Measurements from ENCODE around the gene NFKB2. TPM values are rescaled to one million over a fixed set of nuclear protein-coding genes. Genes with fewer than 3 reads are reported as not detected.

NFKB2 gene
- total and polyA plus RNA-seq, 2 of the 4 experiments (the other 2 are of a cell fraction): 16.1 to 32.3 TPM

DNA sequence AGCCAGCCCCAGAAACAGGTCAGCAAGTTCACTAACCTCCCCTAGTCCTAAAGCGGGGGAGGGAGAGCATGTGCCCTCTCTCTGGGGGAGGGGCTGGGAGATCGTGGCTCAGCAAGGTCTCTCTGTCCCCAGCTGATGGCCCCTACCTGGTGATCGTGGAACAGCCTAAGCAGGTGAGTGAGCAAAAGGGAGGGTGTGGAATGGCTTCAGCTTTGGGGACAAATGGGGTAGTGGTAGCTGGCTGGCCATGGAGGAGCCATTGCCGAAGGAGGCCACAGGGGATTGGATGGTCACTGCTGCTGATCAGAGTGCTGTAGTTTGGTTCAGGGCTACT lies 779 bp downstream of the NFKB2 start:
- H3K27ac ChIP-seq (ENCODE audit: insufficient read depth, low read length): peak overlapping the region; percentile 51; the same call in 1 of the 2 replicates
- H3K18ac ChIP-seq (ENCODE audit: low read depth, low read length): no peak overlapping the region
- H4K8ac ChIP-seq (ENCODE audit: low read depth in 2 of 2, low read length in 2 of 2): peak overlapping the region in 1 of 2 experiments; percentile 67; a peak in 1 of 4 replicates
- no peak overlapping the region for H4K5ac ChIP-seq (ENCODE audit: low read depth, low read length)
- H3K4me2 ChIP-seq (ENCODE audit: low read depth, low read length): peak overlapping the region; percentile 95
- peak overlapping the region; percentile 91 for H2AK5ac ChIP-seq (ENCODE audit: low read depth, low read length)
- POLR2A ChIA-PET (ENCODE audit: unreplicated experiment): no interaction called here
- H3K79me1 ChIP-seq (ENCODE audit: low read depth in 1 of 2, low read length in 2 of 2): peaks cover 22 to 38% of the 10 kb centered on the region in 2 experiments
- intact Hi-C loops (cut with micrococcal nuclease) (loop anchor here (5.0 to 10.0 kb wide), 2 partner anchors 186 to 249 kb away; partner anchors contain the start of gene TRIM8), in situ Hi-C loops (cut with MboI; ENCODE audit: low sequenced_read_pairs) (no loop called here), dilution Hi-C loops (cut with HindIII; ENCODE audit: low sequenced_read_pairs, unreplicated experiment) (no loop called here)
- H3K9me1 ChIP-seq (ENCODE audit: insufficient read depth, low read length): peaks cover 10% of the 10 kb centered on the region
- TF ChIP-seq, protein P1, sequence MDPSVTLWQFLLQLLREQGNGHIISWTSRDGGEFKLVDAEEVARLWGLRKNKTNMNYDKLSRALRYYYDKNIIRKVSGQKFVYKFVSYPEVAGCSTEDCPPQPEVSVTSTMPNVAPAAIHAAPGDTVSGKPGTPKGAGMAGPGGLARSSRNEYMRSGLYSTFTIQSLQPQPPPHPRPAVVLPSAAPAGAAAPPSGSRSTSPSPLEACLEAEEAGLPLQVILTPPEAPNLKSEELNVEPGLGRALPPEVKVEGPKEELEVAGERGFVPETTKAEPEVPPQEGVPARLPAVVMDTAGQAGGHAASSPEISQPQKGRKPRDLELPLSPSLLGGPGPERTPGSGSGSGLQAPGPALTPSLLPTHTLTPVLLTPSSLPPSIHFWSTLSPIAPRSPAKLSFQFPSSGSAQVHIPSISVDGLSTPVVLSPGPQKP (IDR thresholded peaks at IDR 0.05; ENCODE audit: borderline replicate concordance, low read depth, low read length): no peak
- no peak for TF ChIP-seq FOS (IDR thresholded peaks at IDR 0.05; ENCODE audit: low read depth, low read length)
- TF ChIP-seq MXI1 (IDR thresholded peaks at IDR 0.05; ENCODE audit: borderline replicate concordance, low read depth, low read length): no peak
- TF ChIP-seq RCOR1 (IDR thresholded peaks at IDR 0.05; ENCODE audit: insufficient replicate concordance, low read length): no peak
- no peak for TF ChIP-seq SMC3 (IDR thresholded peaks at IDR 0.05; ENCODE audit: low read depth, low read length)
- no peak for TF ChIP-seq RFX5 (IDR thresholded peaks at IDR 0.05; ENCODE audit: low read depth, low read length)
- no peak for TF ChIP-seq CHD1 (IDR thresholded peaks at IDR 0.05; ENCODE audit: low read depth, low read length)
- TF ChIP-seq, protein P2, sequence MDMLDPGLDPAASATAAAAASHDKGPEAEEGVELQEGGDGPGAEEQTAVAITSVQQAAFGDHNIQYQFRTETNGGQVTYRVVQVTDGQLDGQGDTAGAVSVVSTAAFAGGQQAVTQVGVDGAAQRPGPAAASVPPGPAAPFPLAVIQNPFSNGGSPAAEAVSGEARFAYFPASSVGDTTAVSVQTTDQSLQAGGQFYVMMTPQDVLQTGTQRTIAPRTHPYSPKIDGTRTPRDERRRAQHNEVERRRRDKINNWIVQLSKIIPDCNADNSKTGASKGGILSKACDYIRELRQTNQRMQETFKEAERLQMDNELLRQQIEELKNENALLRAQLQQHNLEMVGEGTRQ (IDR thresholded peaks at IDR 0.05; ENCODE audit: low read depth, low read length): no peak
- TF ChIP-seq BHLHE40 (IDR thresholded peaks at IDR 0.05; ENCODE audit: low read depth, low read length): no peak
- TF ChIP-seq POLR2A (IDR thresholded peaks at IDR 0.05; ENCODE audit: low read depth, low read length): no peak
- no peak for TF ChIP-seq RAD21 (IDR thresholded peaks at IDR 0.05; ENCODE audit: low read length)
- TF ChIP-seq NFE2L2 (IDR thresholded peaks at IDR 0.05; ENCODE audit: low read depth, low read length): no peak
- TF ChIP-seq MAFK (IDR thresholded peaks at IDR 0.05; ENCODE audit: low read depth, low read length): no peak
- TF ChIP-seq, protein P3, sequence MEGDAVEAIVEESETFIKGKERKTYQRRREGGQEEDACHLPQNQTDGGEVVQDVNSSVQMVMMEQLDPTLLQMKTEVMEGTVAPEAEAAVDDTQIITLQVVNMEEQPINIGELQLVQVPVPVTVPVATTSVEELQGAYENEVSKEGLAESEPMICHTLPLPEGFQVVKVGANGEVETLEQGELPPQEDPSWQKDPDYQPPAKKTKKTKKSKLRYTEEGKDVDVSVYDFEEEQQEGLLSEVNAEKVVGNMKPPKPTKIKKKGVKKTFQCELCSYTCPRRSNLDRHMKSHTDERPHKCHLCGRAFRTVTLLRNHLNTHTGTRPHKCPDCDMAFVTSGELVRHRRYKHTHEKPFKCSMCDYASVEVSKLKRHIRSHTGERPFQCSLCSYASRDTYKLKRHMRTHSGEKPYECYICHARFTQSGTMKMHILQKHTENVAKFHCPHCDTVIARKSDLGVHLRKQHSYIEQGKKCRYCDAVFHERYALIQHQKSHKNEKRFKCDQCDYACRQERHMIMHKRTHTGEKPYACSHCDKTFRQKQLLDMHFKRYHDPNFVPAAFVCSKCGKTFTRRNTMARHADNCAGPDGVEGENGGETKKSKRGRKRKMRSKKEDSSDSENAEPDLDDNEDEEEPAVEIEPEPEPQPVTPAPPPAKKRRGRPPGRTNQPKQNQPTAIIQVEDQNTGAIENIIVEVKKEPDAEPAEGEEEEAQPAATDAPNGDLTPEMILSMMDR (conservative IDR thresholded peaks at IDR 0.05; ENCODE audit: low read depth, low read length): no peak
- TF ChIP-seq CEBPB (IDR thresholded peaks at IDR 0.05; ENCODE audit: low read depth, low read length): no peak
- TF ChIP-seq MAZ (IDR thresholded peaks at IDR 0.05; ENCODE audit: borderline replicate concordance, low read depth, low read length): no peak
- peak overlapping the region; percentile 36; the same call in 1 of the 2 replicates for H3K56ac ChIP-seq (ENCODE audit: extremely low read depth, insufficient read depth, low read length)
- peak overlapping the region; percentile 51 for H3K4me3 ChIP-seq (ENCODE audit: insufficient read depth, low read depth, low read length)
- peaks cover 3% of the 10 kb centered on the region; the same call in 1 of the 2 replicates for H4K20me1 ChIP-seq (ENCODE audit: insufficient read depth, low read length)
- H3K36me3 ChIP-seq (ENCODE audit: control insufficient read depth, insufficient read depth, low read length): peaks cover 11% of the 10 kb centered on the region; the same call in 1 of the 2 replicates
- peak overlapping the region; percentile 92 for H3K14ac ChIP-seq (replicated peaks; ENCODE audit: low read depth, low read length)
- H2BK5ac ChIP-seq (ENCODE audit: low read depth, low read length, poor library complexity, severe bottlenecking): peak overlapping the region; percentile 78
- H2BK120ac ChIP-seq (ENCODE audit: low read depth, low read length): no peak overlapping the region
- H3K4ac ChIP-seq (ENCODE audit: low read depth, low read length): peak overlapping the region; percentile 69
- no TSS peak for BruUV-seq (replicated peaks)
- H2BK20ac ChIP-seq (ENCODE audit: low read depth, low read length): no peak overlapping the region
- H3K4me1 ChIP-seq (ENCODE audit: control insufficient read depth, insufficient read depth, low read length): peaks cover 11% of the 10 kb centered on the region
- DNase-seq (no peak), ATAC-seq (ENCODE audit: low read depth) (no peak)
- H4K91ac ChIP-seq (ENCODE audit: insufficient read depth, low read depth, low read length): no peak overlapping the region; the same call in 1 of the 2 replicates
- H3K27me3 ChIP-seq (ENCODE audit: control insufficient read depth, insufficient read depth, low read length): no peaks in the 10 kb centered on the region
- H3K23ac ChIP-seq (ENCODE audit: low read depth, low read length): no peak overlapping the region
- peak overlapping the region; percentile 69 for H3K9ac ChIP-seq (ENCODE audit: low read depth, low read length)
- no peaks in the 10 kb centered on the region for H3K9me3 ChIP-seq (ENCODE audit: control insufficient read depth, insufficient read depth, low read length)
- H2AK9ac ChIP-seq (replicated peaks; ENCODE audit: low read depth, low read length, poor library complexity): peak overlapping the region; percentile 99
- H2BK15ac ChIP-seq (ENCODE audit: low read depth, low read length): no peak overlapping the region; the same call in 2 of the 3 replicates
- peak overlapping the region; percentile 94 for H2AFZ ChIP-seq (replicated peaks; ENCODE audit: low read length, poor library complexity)
- CTCF ChIA-PET: interaction anchor here (1.0 to 1.7 kb wide), 2 partner anchors 27 to 166 kb away, joined by 4 to 5 read pairs; no protein-coding TSS in a partner anchor
- 100% methylated on average over 1 of the region's 4 CpGs; no CpG with 5 or more reads in 1 of the 2 experiments for WGBS, 2 experiments (ENCODE audit: extremely low coverage in 2 of 2, insufficient read length in 1 of 2)

Data from IMR-90 (cell line).